GM21528 (cell line): ENCODE data around the gene LETM1.
A peak's percentile ranks its signal among the peaks of the same experiment; 100 is the strongest.

Source experiments
- ATAC-seq: cut with Tn5 transposase; IDR thresholded peaks from one replicate; pipeline ENCODE4 v1.9.1; 2021; ENCODE audit warnings: mild to moderate bottlenecking, moderate library complexity; ENCODE audit not compliant: unreplicated experiment, low FRiP score

Gene LETM1

DNA sequence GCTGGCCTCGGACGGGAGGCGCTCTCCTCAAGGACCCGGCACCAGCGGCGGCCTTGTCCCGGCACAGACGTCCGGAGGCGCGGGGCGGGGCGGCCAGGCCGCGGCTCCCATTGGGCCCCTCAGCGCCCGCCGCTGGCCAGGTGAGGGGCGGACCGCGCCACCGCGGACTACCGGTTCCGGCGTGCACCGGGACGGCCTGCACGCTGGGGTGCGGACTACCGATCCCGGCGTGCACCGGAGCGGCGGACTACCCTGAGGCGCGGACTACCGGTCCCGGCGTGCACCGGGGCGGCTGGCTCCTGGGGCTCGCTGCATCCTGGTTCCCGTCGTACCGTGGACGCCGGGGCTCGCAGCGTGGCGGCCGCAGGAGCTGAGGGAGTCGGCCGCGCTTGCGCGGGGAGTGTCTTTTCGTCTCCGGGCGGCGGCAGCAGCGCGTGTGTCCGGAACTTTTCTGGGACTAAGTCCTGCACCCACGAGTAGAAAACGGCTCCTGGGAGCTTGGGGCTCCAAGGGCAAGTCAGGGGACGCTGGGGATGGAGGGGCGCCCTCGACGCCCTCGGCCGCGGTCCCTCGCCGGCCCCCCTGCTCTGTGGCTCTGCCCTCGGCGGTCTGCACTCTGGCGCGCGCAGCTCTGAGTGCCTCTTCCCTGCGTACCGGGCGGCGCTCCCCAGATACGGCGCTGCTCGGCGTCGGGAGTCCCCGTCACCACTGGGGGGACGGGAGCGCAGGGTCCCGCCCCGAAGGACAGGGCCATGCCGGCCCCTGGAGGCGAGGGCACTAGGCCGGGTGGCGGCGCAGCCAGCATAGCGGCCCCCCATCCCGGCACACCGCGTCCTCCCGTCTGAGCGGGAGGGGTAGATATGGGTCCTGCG is at the start of gene LETM1:
Gene LETM1, minus strand, starts transcription at position 86 of the 872 bp plus-strand sequence. CDS start 206 bp downstream, outside the sequence.
- peak; percentile 83 for ATAC-seq

DNA sequence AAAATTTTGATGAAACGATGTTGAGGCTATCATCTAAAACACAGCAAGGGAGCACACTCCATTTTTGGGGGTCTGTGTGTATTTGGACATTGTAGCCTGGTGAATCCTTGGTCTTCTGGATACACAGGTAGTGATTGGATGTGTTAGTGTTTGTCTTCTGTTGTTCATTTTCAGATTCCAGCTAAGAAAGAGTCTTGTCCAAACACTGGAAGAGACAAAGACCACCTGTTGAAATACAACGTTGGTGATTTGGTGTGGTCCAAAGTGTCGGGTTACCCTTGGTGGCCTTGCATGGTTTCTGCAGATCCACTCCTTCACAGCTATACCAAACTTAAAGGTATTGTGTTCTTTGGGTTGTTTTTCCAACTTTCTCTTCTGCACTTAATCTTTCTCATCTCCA is 48.1 kb upstream of the LETM1 start:
- ATAC-seq = no peak

DNA sequence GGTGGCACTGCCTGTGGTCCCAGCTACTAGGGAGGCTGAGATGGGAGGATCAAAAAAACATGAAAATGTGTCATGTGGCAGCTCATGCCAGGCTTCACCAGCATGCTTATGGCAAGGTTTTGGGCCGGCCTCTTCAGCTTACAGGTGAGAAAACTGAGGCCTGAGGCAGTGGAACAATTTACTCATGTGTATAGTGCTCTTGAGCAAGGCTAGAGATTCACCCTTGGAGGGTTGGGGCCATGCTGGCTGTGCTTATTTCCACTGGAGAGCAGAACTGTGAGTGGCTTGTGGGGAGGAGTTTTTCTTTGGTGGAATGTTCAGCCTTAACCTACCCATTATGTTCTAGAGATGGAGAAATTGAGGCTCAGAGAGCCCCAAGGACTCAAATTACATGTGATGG is 47.1 kb upstream of the LETM1 start:
- no peak for ATAC-seq

DNA sequence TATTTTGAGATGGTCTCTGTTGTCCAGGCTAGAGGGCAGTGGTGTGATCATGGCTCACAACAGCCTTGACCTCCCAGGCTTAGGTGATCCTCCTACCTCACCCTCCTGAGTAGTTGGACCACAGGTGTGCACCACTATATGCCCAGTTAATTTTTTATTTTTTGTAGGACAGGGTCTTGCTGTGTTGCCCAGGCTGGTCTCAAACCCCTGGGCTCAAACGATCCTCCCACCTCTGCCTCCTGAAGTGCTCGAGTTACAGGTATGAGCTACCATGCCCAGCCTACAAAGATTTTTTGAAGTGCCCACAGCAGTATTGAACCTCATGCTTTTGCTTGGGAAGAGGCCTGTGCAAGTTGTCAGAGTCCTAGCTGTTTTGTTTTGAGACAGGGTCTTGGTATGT is 46.3 kb upstream of the LETM1 start:
- ATAC-seq = no peak

DNA sequence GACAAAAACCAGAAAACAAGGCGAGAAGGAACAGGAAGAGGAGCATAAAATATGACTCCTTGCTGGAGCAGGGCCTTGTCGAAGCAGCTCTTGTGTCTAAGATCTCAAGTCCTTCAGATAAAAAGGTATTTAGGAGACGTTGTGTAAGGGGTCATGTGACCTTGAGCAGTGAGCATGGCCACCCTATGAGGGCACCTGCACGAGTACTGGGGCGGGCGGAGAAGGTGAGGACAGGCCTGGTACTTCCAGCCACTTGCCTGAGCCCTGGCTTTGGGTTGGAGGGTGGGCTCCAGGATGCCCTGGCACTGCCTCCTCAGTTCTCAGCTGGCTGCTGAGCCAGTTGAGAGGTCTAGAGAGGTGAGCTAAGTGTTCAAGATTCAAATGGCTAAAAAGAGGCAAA is 45.2 kb upstream of the LETM1 start:
- ATAC-seq = no peak

DNA sequence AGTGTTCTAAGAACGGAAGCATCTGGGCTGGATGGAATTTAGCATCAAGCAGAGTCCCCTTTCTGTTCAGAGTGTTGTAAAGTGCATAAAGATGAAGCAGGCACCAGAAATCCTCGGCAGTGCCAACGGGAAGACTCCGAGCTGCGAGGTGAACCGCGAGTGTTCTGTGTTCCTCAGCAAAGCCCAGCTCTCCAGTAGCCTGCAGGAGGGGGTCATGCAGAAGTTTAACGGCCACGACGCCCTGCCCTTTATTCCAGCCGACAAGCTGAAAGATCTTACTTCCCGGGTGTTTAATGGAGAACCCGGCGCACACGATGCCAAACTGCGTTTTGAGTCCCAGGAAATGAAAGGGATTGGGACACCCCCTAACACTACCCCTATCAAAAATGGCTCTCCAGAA is 44.7 kb upstream of the LETM1 start:
- ATAC-seq = no peak

DNA sequence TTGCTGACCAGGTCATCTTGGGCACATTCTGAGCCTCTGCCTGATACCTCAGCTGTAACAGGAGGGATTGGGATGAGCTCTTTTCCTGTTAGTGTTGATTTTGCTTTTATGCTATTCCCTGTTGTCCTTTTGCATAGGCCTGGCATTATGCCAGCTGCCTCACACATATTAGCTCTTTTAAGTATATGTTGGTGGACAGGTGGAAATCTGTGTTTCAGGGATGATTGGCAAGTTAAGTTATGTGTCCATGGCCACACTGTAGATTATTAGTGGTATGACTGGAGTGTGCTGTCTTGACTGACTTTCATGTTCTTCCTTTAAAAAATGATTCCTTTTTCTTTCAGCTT is 44.1 kb upstream of the LETM1 start:
- no peak for ATAC-seq

DNA sequence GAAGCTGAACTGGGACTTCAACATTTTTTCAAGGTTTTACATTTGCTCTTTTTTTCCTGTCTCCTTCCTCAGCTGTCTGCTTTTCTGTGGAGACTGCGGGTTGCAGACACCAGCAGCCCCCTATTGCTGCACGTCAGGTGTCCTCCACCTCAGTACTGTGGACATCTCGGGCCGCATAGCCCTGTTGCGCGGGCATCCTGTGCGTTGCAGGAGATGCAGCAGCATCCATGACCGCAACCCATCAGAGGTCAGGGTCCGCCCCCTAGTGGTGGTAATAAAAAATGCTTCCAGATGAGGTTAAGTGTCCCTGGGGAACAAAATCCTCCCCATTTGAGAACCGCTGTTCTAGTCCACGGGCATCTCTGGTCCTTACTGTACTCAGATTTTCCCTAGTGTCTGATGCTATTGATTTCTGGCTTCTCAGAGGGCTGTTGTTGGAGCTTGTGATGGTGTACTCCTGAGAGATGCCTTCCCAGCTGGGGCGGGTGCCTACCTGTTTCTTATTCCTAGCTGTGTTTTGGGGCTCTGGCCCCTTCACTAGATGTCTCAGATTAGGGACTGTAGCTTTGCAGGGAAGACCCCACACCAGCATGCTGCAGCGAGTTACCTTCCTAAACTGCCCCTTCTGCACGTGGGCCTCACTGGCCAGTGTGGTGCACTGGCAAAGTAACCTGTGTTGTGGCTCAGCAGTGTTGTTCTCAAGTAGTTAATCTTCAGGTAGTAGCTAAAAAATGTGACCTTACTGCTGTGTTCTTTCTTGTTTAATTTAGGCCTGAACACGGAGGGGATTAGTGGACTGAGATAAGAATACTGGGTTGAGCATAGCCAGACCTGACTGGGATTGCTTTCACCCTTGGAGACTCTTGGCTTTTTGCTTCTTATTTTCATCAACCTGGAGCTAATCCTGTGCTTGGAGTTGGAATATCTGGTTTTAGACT is 43.5 kb upstream of the LETM1 start:
- peak; percentile 69 for ATAC-seq

DNA sequence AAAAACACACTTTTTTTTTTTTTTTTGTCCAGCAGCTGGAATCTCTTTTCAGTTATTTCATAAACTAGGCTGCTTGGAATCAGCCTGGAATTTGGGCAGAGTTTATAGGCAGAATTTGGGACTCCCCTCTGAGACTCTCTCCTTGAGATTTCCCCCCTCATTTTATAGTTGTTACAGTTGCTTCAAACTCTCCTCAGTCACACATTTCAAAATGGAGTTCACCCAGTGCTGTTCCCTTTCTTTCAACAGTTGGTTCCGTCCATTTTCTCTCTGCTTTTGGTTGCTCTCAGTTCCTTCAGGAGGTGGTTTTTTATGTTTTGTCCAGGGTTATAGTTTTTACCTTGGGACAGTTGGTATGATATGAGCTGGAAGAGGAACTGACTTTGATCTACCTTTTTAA is 42.7 kb upstream of the LETM1 start:
- ATAC-seq = peak; percentile 18

DNA sequence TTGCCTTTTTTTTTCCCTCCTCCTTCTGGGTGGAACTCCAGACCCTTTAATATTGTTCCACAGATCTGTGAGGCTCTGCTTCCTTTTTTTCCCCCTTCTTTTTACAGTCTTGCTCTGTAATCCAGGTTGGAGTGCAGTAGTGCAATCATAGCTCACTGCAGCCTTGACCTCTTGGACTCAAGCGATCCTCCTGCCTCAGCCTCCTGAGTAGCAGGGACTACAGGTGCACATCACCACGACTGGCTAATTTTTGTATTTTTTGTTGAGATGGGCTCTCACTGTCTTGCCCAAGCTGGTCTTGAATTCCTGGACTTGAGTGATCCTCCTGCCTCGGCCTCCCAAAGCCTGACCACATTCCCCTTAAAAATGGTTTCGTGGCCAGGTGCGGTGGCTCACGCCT is 42.1 kb upstream of the LETM1 start:
- ATAC-seq = no peak

DNA sequence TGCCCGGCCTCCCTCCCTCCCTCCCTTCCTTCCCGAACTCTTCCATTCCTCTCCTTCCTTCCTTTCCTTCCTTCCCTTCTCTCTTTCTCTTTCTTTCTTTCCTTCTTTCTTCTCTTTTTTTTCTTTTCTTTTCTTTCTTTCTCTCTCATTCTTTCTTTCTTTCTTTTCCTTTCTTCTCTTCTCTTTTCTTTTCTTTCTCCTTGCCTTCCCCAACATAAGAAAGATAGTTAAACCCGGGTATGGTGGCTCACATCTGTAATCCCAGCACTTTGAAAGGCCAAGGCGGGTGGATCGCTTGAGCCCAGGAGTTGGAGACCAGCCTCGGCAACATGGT is 40.7 kb upstream of the LETM1 start:
- no peak for ATAC-seq

DNA sequence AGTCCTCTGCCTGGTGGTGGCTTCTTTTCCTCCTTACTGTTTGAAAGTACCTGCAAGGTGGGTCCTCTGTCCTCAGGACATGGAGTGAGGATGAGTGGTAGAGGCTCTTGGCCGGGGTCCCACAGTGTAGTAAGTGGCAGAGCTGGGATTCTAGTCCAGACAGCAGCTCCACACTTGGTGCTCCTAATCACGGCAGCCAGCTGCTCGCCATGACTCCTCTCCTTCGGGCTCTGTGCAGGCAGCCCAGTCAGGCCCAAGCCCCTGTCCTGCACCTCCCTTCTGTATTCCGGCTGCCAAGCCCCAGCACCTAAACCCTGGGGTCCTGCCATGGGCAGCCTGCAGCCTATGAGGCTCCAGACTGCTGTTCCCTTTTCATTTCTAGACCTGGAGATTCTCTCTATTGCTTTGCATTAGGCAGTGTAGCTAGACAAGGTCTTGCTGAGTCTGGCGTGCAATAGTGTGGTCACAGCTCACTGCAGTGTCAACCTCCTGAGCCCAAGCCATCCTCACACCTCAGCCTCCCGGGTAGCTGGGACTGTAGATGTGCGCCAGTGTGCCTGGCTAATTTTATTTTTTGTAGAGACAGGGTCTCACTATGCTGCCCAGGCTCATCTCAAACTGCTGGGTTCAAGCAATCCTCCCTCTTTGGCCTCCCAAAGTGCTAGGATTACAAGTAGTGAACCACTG is 40.2 kb upstream of the LETM1 start:
- ATAC-seq = no peak

DNA sequence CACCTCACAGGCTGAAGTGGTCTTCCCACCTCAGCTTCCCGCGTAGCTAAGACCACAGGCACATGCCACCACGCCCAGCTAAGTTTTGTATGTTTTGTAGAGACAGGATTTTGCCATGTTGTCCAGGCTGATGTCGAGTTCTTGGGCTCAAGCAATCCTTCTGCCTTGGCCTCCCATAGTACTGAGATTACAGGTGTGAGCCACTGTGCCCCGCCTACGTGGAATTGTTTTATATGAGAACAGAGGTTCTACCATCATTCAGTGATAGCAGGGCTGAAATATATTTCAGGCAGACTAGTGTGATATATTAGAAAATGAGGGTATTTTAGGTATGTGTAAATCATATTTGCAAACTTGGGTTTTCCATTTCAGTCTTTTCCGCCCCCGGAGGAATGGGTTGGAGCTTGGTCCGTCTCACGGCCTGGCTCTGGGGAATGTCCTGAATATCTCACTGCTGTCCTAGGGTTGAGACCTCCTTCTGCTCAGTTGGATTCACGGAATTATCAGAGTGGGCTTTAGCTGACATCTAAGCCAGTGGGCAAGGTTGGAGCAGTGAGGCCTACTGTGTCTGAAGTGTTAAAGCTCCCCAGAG is 35.1 kb upstream of the LETM1 start:
- ATAC-seq = no peak

DNA sequence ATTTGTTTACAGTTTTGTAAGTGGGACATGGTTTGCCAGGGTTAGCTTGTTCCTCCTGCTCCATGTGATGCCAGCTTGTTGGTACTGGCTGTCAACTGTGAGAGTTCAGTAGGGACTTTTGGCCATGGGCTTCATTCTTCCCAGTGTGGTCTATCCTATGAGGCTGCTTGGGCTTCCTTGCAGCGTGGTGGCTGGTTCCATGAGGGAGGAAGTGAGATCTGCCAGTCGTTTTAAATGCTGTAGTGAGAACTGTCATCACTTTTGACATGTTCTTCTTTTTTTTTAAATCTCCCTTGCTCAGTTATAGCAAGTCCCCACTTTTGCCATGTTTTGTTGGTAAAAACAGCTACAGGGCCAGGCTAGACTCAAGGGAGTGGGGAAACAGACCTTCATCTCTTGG is 31.1 kb upstream of the LETM1 start:
- no peak for ATAC-seq

DNA sequence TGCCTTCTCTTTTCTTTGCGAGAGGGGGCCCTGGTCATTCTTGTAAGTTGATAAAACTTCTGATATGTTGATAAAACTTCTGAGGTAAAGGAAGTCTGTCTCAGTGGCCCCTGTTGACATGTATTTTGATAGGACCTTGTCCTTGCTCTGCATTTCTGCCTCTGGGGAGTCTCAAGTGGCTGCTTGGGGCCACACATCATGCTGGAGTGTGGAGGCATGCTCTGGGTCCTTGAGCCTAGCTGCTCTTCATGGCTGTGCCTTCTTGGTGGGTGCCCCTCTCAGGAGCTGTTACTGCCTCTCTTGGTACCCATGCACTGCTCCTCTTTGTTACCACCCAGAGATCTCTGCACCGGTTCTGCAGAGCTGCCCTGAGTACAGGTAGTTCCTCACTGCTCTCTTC is 29.5 kb upstream of the LETM1 start:
- ATAC-seq = no peak

DNA sequence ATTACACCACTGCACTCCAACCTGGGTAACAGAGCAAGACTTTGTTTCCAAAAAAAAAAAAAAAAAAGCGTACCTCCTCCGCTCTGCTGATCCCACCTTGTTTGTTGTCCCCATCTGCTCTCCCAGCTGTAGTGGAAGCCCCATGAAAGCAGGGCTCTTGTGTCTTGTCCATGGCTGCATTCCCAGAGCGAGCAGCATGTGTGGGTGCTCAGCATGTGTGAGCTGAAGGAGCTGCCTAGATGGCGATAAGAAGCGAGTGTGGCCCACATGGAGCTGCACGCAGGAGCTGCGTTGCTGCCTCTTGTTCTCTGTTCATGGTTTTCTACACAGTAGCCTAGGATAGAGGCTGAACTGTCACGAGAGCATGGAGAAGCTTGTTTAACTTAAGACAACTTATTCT is 27.6 kb upstream of the LETM1 start:
- ATAC-seq = no peak

DNA sequence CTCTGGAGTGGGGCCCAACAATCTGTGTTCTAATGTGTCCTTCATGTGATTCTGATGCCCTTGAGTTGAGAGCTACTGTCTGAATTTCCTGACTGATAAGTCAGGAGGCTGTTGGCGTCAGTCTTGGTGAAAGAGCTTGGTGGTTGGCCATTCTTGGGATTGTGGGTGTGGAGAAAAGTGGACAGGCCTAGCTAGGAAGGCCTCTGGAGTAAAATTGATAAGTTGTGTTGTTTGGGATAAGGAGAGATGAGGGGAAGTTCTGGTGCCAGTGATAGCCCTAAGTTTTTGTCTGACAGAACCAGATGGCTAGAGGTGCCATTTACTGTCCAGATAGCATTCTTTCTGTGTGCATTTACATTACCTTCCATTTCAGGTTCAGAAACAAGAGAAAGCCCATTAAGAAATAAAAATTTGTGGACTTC is 26.9 kb upstream of the LETM1 start:
- no peak for ATAC-seq

DNA sequence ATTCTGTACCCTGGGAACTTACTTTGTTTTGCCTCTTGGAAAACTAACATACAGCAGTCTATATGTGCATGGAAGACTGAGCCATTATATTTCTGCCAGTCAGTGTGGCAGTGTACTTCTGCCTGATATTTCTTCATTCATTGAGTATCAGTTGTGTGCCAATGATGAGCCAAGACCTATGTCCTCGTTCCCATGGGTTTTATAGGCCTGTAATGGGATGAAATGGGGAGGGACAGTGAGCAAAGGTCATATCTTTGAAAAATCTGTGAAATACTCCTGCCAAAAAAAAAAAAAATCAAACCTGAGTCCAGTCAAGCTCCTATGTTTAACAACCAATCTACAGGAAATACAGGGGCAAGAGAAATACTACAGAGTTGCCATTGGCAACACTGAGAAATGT is 24.4 kb upstream of the LETM1 start:
- no peak for ATAC-seq

DNA sequence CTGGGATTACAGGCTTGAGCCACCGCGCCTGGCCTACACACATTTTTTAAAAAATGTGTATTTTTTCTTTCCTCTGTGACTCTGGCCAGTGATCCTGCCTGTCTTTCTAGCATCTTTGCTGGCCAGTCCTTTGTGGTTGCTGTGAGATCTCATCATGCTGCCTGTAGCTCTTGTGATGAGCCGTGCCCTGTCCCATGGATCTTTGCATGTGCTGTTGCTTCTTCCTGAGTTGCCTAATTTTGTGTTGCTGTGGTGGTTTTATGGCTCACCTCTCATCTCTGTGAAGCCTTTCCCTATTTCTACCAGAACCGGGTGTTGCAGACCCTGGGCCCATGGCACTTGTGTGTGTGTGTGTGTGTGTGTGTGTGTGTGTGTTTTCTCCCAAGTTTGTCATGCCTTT is 23.5 kb upstream of the LETM1 start:
- no peak for ATAC-seq

DNA sequence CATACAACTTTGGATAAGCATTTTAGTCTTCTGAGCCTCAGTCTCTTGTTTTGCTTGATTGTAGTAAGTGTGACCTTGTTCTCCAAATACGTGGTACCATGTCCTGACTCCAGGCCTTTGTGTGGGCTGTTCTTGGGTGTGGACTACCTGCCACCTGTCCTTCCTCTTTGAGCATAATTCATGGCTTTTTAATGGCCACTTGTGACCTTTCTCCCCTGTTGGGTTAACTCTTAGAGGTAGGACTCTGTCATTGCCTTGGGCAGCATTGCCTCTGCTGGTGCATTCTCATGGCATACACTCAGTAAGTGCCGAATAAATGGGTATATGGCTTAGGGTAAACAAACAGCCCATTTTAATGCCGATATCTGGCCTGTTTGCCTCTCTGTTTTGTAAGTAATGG is 18.2 kb upstream of the LETM1 start:
- no peak for ATAC-seq

DNA sequence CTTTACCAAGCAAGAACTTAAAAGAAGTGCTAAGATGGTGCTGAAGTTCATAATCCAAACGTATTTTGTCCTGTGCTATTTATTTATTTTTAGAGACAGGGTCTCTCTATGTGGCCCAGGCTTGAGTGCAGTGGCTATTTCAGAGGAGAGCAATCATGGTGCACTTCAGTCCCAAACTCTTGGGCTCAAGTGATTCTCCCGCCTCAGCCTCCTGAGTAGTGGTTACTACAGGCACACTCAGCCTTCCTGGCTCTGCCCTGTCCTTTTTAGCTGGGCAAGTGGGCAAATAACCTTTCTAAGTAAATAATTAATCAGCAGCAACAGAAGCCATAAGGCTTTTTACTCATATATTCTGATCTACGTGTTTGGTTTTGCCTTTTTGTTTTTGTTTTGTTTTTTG is 17.8 kb upstream of the LETM1 start:
- ATAC-seq = no peak
